B cell (primary cell): Measurements from ENCODE around the gene ITGB2. TPM values are rescaled to one million over a fixed set of nuclear protein-coding genes. Genes with fewer than 3 reads are reported as not detected.

Experiments used
- ATAC-seq: fragments of 200-7000 bp; cut with Tn5 transposase; one replicate; pipeline ENCODE4 v1.10.0; 2021; ENCODE audit warnings: low read depth, mild to moderate bottlenecking, moderate number of reproducible peaks, moderate library complexity
- CTCF ChIA-PET: fragments of 350-600 bp; sonication (Branson Sonifier 250); formaldehyde crosslinking; loops from one replicate; lab custom pipeline; 2021; ENCODE audit warnings: antibody characterized with exemption, inconsistent platforms; lab: Charles Lee
- POLR2A ChIA-PET: fragments of 350-600 bp; sonication (Branson Sonifier 250); formaldehyde crosslinking; loops from one replicate; lab custom pipeline; 2021; ENCODE audit warnings: antibody characterized with exemption; lab: Charles Lee
- DNase-seq: peaks from one replicate; pipeline ENCODE4 v3.0.0; 2013
- H2AFZ ChIP-seq: 2 replicates; pipeline ENCODE4 v1.6.1; 2012; ENCODE audit warnings: mild to moderate bottlenecking, low read depth, low read length; ENCODE audit not compliant: insufficient read depth, poor library complexity, severe bottlenecking
- H3K27ac ChIP-seq, 2 donors: 1 replicate in 1 of 2; 2 replicates in 1 of 2; pipeline ENCODE4 v1.5.1; 2012 to 2013; ENCODE audit warnings: low read length in 2 of 2, mild to moderate bottlenecking in 2 of 2, moderate library complexity in 1 of 2
- H3K27me3 ChIP-seq, 4 experiments: fragments of 200-600 bp in 1 of 4; sonication (generic) in 1 of 4; replicated peaks in 1 of 4; 1 replicate in 2 of 4; 2 replicates in 2 of 4; pipeline versions ENCODE4 v1.6.1 to v1.7.0; 2013 to 2016; ENCODE audit warnings: low read length in 3 of 4, mild to moderate bottlenecking in 2 of 4, mixed read lengths in 1 of 4, moderate library complexity in 1 of 4; ENCODE audit not compliant: insufficient read depth in 4 of 4, control insufficient read depth in 3 of 4; ENCODE audit errors: control extremely low read depth in 1 of 4
- H3K36me3 ChIP-seq, 2 experiments: replicated peaks in 1 of 2; 1 replicate in 1 of 2; 2 replicates in 1 of 2; pipeline versions ENCODE4 v1.6.1 to v1.7.1; 2013; ENCODE audit warnings: low read length in 1 of 2; ENCODE audit not compliant: insufficient read depth in 2 of 2, control insufficient read depth in 1 of 2; ENCODE audit errors: control extremely low read depth in 1 of 2, extremely low read depth in 1 of 2
- H3K4me1 ChIP-seq, 2 donors: fragments of 200-600 bp in 1 of 2; sonication (generic) in 1 of 2; 1 replicate in 1 of 2; 2 replicates in 1 of 2; pipeline versions ENCODE4 v1.5.1 to v1.6.1; 2013 to 2017; ENCODE audit warnings: low read length in 2 of 2; ENCODE audit not compliant: control insufficient read depth in 2 of 2, insufficient read depth in 2 of 2
- H3K4me2 ChIP-seq: replicated peaks from 2 replicates; pipeline ENCODE3; 2012; ENCODE audit warnings: mild to moderate bottlenecking, low read depth, low read length; ENCODE audit not compliant: poor library complexity, severe bottlenecking
- H3K4me3 ChIP-seq, 5 experiments: fragments of 200-600 bp in 1 of 5; sonication (generic) in 1 of 5; 1 replicate in 3 of 5; 2 replicates in 2 of 5; pipeline versions ENCODE4 v1.5.1 to v1.7.0; 2011 to 2016; ENCODE audit warnings: low read length in 4 of 5, mild to moderate bottlenecking in 4 of 5, low read depth in 2 of 5, control low read depth in 1 of 5, moderate library complexity in 1 of 5; ENCODE audit not compliant: insufficient read depth in 1 of 5; ENCODE audit errors: control extremely low read depth in 1 of 5, extremely low read depth in 1 of 5
- H3K79me2 ChIP-seq: fragments of 200-600 bp; sonication (generic); one replicate; pipeline ENCODE4 v1.6.0; 2016; ENCODE audit warnings: low read length; ENCODE audit not compliant: control insufficient read depth, insufficient read depth
- H3K9ac ChIP-seq: fragments of 200-600 bp; sonication (generic); 2 replicates; pipeline ENCODE4 v1.6.1; 2017; ENCODE audit warnings: mild to moderate bottlenecking, low read length, moderate library complexity
- H3K9me3 ChIP-seq, 3 donors: one replicate each; pipeline versions ENCODE4 v1.6.1 to v1.7.1; 2013; ENCODE audit warnings: low read length in 2 of 3; ENCODE audit not compliant: control insufficient read depth in 2 of 3, insufficient read depth in 1 of 3; ENCODE audit errors: control extremely low read depth in 1 of 3
- H4K20me1 ChIP-seq: 2 replicates; pipeline ENCODE4 v1.6.0; 2012; ENCODE audit warnings: mild to moderate bottlenecking, low read length; ENCODE audit not compliant: insufficient read depth, control insufficient read depth, poor library complexity, severe bottlenecking
- H3K27ac Mint-ChIP-seq: one replicate; pipeline ENCODE4 v1.8.0; 2021; ENCODE audit warnings: mixed read lengths
- H3K27me3 Mint-ChIP-seq: one replicate; pipeline ENCODE4 v1.8.0; 2021; ENCODE audit warnings: mixed read lengths
- H3K4me1 Mint-ChIP-seq: one replicate; pipeline ENCODE4 v1.8.0; 2021; ENCODE audit warnings: mixed read lengths
- H3K4me3 Mint-ChIP-seq: one replicate; pipeline ENCODE4 v1.8.0; 2021; ENCODE audit warnings: mixed read lengths
- H3K9me3 Mint-ChIP-seq: one replicate; pipeline ENCODE4 v1.8.0; 2022; ENCODE audit warnings: mixed read lengths; ENCODE audit not compliant: insufficient read depth
- EZH2 ChIP-seq: IDR thresholded peaks from 2 replicates; pipeline ENCODE4 v1.6.1; 2012; ENCODE audit warnings: borderline replicate concordance, low read depth, mild to moderate bottlenecking, moderate library complexity, low read length; ENCODE audit not compliant: insufficient read depth, poor library complexity, severe bottlenecking
- WGBS: methylation state at CpG from one replicate; pipeline ENCODE4 v1.1.5; 2013; ENCODE audit warnings: missing lambda C conversion rate; ENCODE audit not compliant: insufficient coverage; 5-methylcytosine and 5-hydroxymethylcytosine counted together
- intact Hi-C: fragments of 100-400 bp; cut with micrococcal nuclease; formaldehyde crosslinking; loops from one replicate; pipeline ENCODE4 v1.10.0; 2022
- polyA plus RNA-seq: library from polyadenylated mRNA; depleted of rRNA; stranded (reverse); fragments of >200 nt; gene quantifications from 2 replicates; pipeline ENCODE4 v1.2.3, GENCODE V29; 2012
- total RNA-seq, 2 donors: library from RNA; stranded (reverse); fragments of 120-200 nt in 1 of 2; gene quantifications; 1 replicate in 1 of 2; 2 replicates in 1 of 2; pipeline versions ENCODE4 v1.2.3 to v1.2.4, GENCODE V29; 2013 to 2022
- TF ChIP-seq, protein P1 (sequence below): fragments of 200-600 bp; IDR thresholded peaks from one replicate; pipeline ENCODE4 v1.8.0; 2022; ENCODE audit warnings: antibody characterized with exemption, mild to moderate bottlenecking

Gene ITGB2
- total and polyA plus RNA-seq, 2 donors (not counting 1 experiment from before 2014, with no cell fraction given) = 102 to 368 TPM

DNA sequence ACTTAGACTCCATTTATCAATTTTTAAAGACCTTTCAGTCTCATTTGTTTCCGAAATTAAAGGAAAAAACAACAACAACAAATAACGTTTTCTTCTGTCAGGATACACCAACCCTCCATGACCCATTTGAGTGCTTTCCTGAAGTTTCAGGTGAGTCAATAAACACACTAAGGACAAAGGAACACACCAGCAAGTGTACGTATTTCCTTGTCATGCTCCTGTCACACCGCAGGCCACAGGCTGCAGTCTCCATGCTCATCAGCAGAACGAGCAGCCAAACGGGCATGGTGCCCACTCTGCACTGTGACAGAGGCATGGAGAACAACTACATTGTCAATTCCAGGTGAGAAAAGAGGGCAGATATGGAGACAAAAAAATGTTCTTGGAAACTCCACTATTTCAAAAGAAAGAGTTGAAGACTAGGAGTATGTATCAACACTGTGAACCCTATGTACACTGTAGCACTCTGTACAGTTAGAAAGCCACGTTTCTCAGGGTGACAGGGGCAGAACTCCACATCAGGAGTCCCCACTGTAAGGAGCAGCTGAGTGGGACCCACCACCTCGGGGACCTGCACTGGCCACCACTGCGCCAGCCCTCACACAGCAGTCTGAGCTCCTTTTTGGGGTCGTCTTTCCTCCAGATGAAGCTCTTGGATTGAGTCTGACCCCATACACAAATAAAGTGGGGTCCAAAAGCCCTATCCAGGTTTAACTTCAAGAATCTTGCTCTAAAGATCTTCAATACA is 49.8 kb downstream of the ITGB2 start:
- 80% methylated on average over 10 of the region's 10 CpGs for WGBS
- no peak for TF ChIP-seq EZH2
- TF ChIP-seq, protein P1, sequence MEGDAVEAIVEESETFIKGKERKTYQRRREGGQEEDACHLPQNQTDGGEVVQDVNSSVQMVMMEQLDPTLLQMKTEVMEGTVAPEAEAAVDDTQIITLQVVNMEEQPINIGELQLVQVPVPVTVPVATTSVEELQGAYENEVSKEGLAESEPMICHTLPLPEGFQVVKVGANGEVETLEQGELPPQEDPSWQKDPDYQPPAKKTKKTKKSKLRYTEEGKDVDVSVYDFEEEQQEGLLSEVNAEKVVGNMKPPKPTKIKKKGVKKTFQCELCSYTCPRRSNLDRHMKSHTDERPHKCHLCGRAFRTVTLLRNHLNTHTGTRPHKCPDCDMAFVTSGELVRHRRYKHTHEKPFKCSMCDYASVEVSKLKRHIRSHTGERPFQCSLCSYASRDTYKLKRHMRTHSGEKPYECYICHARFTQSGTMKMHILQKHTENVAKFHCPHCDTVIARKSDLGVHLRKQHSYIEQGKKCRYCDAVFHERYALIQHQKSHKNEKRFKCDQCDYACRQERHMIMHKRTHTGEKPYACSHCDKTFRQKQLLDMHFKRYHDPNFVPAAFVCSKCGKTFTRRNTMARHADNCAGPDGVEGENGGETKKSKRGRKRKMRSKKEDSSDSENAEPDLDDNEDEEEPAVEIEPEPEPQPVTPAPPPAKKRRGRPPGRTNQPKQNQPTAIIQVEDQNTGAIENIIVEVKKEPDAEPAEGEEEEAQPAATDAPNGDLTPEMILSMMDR = no peak
- DNase-seq (no peak), ATAC-seq (no peak)
- peaks cover 78% of the 10 kb centered on the region for H3K4me1 Mint-ChIP-seq
- CTCF ChIA-PET = interaction anchor here (1.5 to 2.9 kb wide), 2 partner anchors 61 to 78 kb away, joined by 3 to 14 read pairs; no protein-coding TSS in a partner anchor
- Histone ChIP-seq H3K9me3 (peaks cover 0 to 3% (median 0%) of the 10 kb centered on the region in 3 donors), H3K27ac (no peak overlapping the region), H3K4me2 (peak overlapping the region; percentile 98), H3K27me3 (no peaks in the 10 kb centered on the region), H3K4me1 (peaks cover 62 to 69% of the 10 kb centered on the region in 2 donors), H3K9ac (no peak overlapping the region), H3K36me3 (peaks cover 0 to 5% of the 10 kb centered on the region in 2 experiments), H3K79me2 (peaks cover 76% of the 10 kb centered on the region), H2AFZ (no peak overlapping the region), H3K4me3 (no peak overlapping the region), H4K20me1 (peaks cover 69% of the 10 kb centered on the region)
- peak overlapping the region; percentile 88 for H3K4me3 Mint-ChIP-seq
- H3K27me3 Mint-ChIP-seq = no peaks in the 10 kb centered on the region
- POLR2A ChIA-PET = no interaction called here
- H3K27ac Mint-ChIP-seq = no peak overlapping the region
- no peaks in the 10 kb centered on the region for H3K9me3 Mint-ChIP-seq
- intact Hi-C loops = loop anchor here (10.0 kb wide), 1 partner anchor 856 kb away; the partner anchor contains the start of gene TRAPPC10
